ENCODE data around the gene SPP2.

The SPP2 gene

DNA sequence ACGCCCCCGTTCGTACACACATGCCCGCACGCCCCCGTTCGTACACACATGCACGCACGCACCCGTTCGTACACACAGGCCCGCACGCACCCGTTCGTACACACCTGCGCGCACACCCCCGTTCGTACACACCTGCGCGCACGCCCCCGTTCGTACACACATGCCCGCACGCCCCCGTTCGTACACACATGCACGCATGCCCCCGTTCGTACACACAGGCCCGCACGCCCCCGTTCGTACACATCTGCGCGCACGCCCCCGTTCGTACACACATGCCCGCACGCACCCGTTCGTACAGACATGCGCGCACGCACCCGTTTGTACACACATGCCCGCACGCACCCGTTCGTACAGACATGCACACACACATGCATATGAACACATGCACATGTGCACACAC, 45.7 kb downstream of the SPP2 start:
- no peak for FAIRE-seq

- no peak for FAIRE-seq
Observed at GRCh38 chr2:234098681-234099080, 48.2 kb downstream of the SPP2 start.

- FAIRE-seq = no peak
Observed at GRCh38 chr2:234099266-234099665, 48.8 kb downstream of the SPP2 start.

GRCh38 chr2:234100686-234101085, 50.2 kb downstream of the SPP2 start:
- no peak for FAIRE-seq

DNA sequence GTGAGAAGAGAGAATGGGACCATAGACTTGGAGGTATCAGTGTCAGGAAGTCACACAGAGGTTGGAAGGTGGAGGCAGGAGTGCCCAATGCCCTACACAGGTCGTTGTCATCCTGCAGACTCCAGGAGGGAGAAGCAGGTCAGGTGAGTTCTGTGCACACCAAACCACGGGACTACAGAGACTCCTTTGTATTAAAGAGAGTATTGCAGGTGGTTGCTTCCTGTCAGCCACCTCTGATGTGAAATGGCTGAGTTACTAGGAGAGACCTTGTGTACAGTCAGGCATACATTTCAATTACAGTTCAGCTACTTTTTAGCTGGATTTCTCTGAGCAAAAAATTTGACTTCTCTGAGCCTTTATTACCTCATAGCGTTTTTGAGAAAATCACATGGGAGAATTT, 51.6 kb downstream of the SPP2 start:
- no peak for FAIRE-seq

- no peak for FAIRE-seq
Observed at GRCh38 chr2:234107861-234108260, 57.4 kb downstream of the SPP2 start.

DNA sequence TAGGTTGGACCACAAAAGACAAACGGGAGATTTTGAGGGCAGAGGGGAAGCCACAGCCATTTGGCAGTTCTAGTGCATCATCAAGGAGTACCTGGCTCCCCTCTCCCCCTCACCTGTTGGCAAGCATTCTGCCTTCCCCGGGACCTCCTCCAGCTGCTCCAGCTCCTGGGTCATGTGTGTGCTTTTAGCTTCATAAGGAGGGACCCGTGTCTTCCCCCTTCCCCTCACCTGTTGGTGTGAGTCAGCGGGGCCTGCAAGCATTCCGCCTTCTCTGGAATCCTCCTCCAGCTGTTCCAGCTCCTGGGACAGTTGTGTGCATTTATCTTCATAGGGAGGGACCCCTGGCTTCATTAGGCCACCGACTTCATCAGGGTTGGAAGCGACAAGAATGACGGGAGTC, 58.8 kb downstream of the SPP2 start:
- no peak for FAIRE-seq

DNA sequence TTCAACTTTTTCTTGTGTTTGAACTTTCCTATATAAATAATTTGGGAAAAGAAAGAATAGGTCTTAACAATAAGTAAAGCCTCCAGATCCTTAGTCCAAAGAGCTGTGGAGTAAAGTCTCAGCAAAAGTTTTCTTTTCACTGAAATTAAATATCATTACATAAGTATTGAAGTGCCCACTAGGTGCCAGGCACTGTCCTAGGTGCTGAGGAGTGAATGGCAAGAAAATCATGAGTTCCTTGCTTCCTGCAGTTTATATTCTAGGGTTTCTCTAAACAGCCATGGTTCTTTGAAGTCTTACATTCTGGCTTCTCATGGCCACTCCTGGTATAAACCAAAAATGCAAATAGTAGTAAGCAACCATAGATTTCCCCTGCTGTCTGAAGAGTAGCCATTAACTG, 59.7 kb downstream of the SPP2 start:
- no peak for FAIRE-seq

GRCh38 chr2:234111523-234111922, 61.0 kb downstream of the SPP2 start:
- no peak for FAIRE-seq

DNA sequence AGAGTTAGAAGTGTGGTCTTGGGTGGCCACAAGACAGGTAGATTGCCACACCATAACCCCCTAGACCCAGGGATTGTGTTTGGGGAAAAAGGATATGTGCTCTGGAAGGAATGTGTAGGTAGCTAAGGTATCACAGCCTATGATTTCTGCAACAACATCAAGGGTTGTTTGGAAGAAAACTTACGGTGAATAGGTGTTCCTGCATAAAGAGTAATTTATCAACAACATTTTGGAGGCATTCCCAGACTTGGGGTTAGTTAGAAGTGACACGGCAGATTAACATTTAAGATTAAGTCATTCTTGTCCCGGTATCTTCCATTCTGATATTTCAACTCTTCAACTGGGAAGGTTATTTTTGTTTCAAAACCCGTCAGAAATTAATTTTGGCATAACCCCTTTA, 65.5 kb downstream of the SPP2 start:
- no peak for FAIRE-seq

- no peak for FAIRE-seq
Observed at GRCh38 chr2:234121999-234122398, 71.5 kb downstream of the SPP2 start.

GRCh38 chr2:234125451-234126145, 75.1 kb downstream of the SPP2 start:
- no peak for FAIRE-seq

- no peak for FAIRE-seq
Observed at GRCh38 chr2:234126146-234126470, 75.6 kb downstream of the SPP2 start.
